H1 (cell line): ENCODE results near the gene TMEM131L. TPM values are rescaled to one million over a fixed set of nuclear protein-coding genes. Genes with fewer than 3 reads are reported as not detected.

Experiments used
- CTCF ChIA-PET: fragments of 300-600 bp; sonication (Branson Sonifier 250); formaldehyde crosslinking; loops from one replicate; lab custom pipeline; 2021; ENCODE audit not compliant: partially characterized antibody; lab: Charles Lee
- POLR2A ChIA-PET: fragments of 300-600 bp; sonication (Branson Sonifier 250); formaldehyde crosslinking; loops from one replicate; lab custom pipeline; 2021; ENCODE audit warnings: inconsistent platforms; ENCODE audit not compliant: partially characterized antibody; lab: Charles Lee
- DNase-seq, 2 experiments: peaks; one replicate each; pipeline versions ENCODE4 v3.0.0 to v3.0.0-alpha.2; 2010 to 2022; ENCODE audit warnings: low spot score in 2 of 2, low read depth in 1 of 2, mixed read lengths in 1 of 2
- FAIRE-seq: peaks from 2 replicates; lab custom pipeline; 2011; peaks lifted over from hg19 to GRCh38; lab: Jason Lieb, UNC
- H2AFZ ChIP-seq: 2 replicates; pipeline ENCODE4 v1.8.1; 2012; ENCODE audit warnings: low read length, inconsistent platforms
- H2AK5ac ChIP-seq: 2 replicates; pipeline ENCODE4 v1.6.1; 2013; ENCODE audit warnings: low read depth, low read length
- H2BK120ac ChIP-seq: replicated peaks from 2 replicates; pipeline ENCODE3; 2013; ENCODE audit warnings: low read depth, low read length, inconsistent platforms
- H2BK12ac ChIP-seq: 2 replicates; pipeline ENCODE4 v1.6.1; 2013; ENCODE audit warnings: low read depth, low read length
- H2BK15ac ChIP-seq: 2 replicates; pipeline ENCODE4 v1.6.1; 2013; ENCODE audit warnings: low read length
- H2BK20ac ChIP-seq: 2 replicates; pipeline ENCODE4 v1.6.1; 2013; ENCODE audit warnings: low read length
- H2BK5ac ChIP-seq: 2 replicates; pipeline ENCODE4 v1.6.1; 2013; ENCODE audit warnings: low read depth, low read length
- H3K14ac ChIP-seq: 2 replicates; pipeline ENCODE4 v1.6.1; 2013; ENCODE audit warnings: inconsistent platforms; ENCODE audit not compliant: insufficient read length
- H3K18ac ChIP-seq: 2 replicates; pipeline ENCODE4 v1.6.1; 2013; ENCODE audit warnings: low read length; ENCODE audit errors: extremely low read depth
- H3K23ac ChIP-seq: 2 replicates; pipeline ENCODE4 v1.6.1; 2013; ENCODE audit warnings: inconsistent platforms; ENCODE audit not compliant: insufficient read length
- H3K23me2 ChIP-seq: 2 replicates; pipeline ENCODE4 v1.6.1; 2013; ENCODE audit warnings: low read depth, low read length
- H3K27ac ChIP-seq: 2 replicates; pipeline ENCODE4 v1.6.1; 2011; ENCODE audit warnings: low read depth, low read length, inconsistent platforms
- H3K27me3 ChIP-seq, 4 experiments: replicated peaks in 1 of 4; 1 replicate in 1 of 4; 2 replicates in 3 of 4; pipeline versions ENCODE4 v1.6.1 to v1.8.1; 2011 to 2013; ENCODE audit warnings: low read length in 3 of 4, mild to moderate bottlenecking in 3 of 4, inconsistent platforms in 2 of 4, mixed read lengths in 2 of 4, moderate library complexity in 1 of 4; ENCODE audit not compliant: control insufficient read depth in 3 of 4, insufficient read depth in 3 of 4; ENCODE audit errors: extremely low read depth in 1 of 4
- H3K36me3 ChIP-seq, 4 experiments: 2 replicates each; pipeline versions ENCODE4 v1.6.1 to v1.8.1; 2011 to 2013; ENCODE audit warnings: mild to moderate bottlenecking in 4 of 4, low read length in 3 of 4, moderate library complexity in 2 of 4, control low read depth in 1 of 4, inconsistent platforms in 1 of 4; ENCODE audit not compliant: insufficient read depth in 4 of 4, control insufficient read depth in 2 of 4
- H3K4ac ChIP-seq: replicated peaks from 2 replicates; pipeline ENCODE3; 2013; ENCODE audit warnings: low read length, low read depth, mixed read lengths, inconsistent platforms; ENCODE audit not compliant: insufficient read length
- H3K4me1 ChIP-seq, 4 experiments: replicated peaks in 1 of 4; 1 replicate in 1 of 4; 2 replicates in 3 of 4; pipeline versions ENCODE4 v1.6.1 to v1.8.1; 2011 to 2013; ENCODE audit warnings: low read length in 3 of 4, inconsistent platforms in 2 of 4, mixed read lengths in 1 of 4; ENCODE audit not compliant: insufficient read depth in 4 of 4, control insufficient read depth in 3 of 4
- H3K4me2 ChIP-seq, 2 experiments: 2 replicates each; pipeline versions ENCODE4 v1.6.1 to v1.8.1; 2011 to 2013; ENCODE audit warnings: low read depth in 2 of 2, low read length in 2 of 2, control low read depth in 1 of 2, inconsistent platforms in 1 of 2, mild to moderate bottlenecking in 1 of 2; ENCODE audit not compliant: insufficient read depth in 1 of 2
- H3K4me3 ChIP-seq, 4 experiments: fragments of 200-600, 300-600 bp in 1 of 4; sonication (generic), shearing (Covaris generic), sonication (Bioruptor Twin) in 1 of 4; 2 replicates each; pipeline versions ENCODE4 v1.5.1 to v1.8.1; 2011 to 2016; ENCODE audit warnings: low read length in 4 of 4, low read depth in 3 of 4, control low read depth in 2 of 4, inconsistent platforms in 2 of 4, mild to moderate bottlenecking in 2 of 4, mixed read lengths in 1 of 4, moderate library complexity in 1 of 4; ENCODE audit not compliant: insufficient read depth in 2 of 4; ENCODE audit errors: extremely low read depth in 1 of 4
- H3K56ac ChIP-seq: replicated peaks from 2 replicates; pipeline ENCODE3; 2013; ENCODE audit warnings: low read depth, mild to moderate bottlenecking, mixed read lengths, low read length, inconsistent platforms; ENCODE audit not compliant: insufficient read length
- H3K79me1 ChIP-seq: 2 replicates; pipeline ENCODE4 v1.6.1; 2013; ENCODE audit warnings: low read depth, low read length, control low read depth
- H3K79me2 ChIP-seq, 2 experiments: 2 replicates each; pipeline versions ENCODE4 v1.6.1 to v1.8.1; 2012 to 2013; ENCODE audit warnings: low read length in 2 of 2, mild to moderate bottlenecking in 2 of 2, inconsistent platforms in 1 of 2; ENCODE audit not compliant: insufficient read depth in 2 of 2, control insufficient read depth in 1 of 2
- H3K9ac ChIP-seq, 4 experiments: replicated peaks in 1 of 4; 1 replicate in 1 of 4; 2 replicates in 3 of 4; pipeline versions ENCODE4 v1.6.1 to v1.8.1; 2011 to 2013; ENCODE audit warnings: low read depth in 3 of 4, low read length in 3 of 4, control low read depth in 2 of 4, mild to moderate bottlenecking in 2 of 4, moderate library complexity in 2 of 4, inconsistent platforms in 1 of 4; ENCODE audit errors: extremely low read depth in 1 of 4
- H3K9me3 ChIP-seq, 2 experiments: 2 replicates each; pipeline versions ENCODE4 v1.6.1 to v1.8.1; 2012 to 2013; ENCODE audit warnings: mild to moderate bottlenecking in 2 of 2, moderate library complexity in 2 of 2, control low read depth in 1 of 2, inconsistent platforms in 1 of 2, low read depth in 1 of 2, low read length in 1 of 2, mixed read lengths in 1 of 2; ENCODE audit not compliant: insufficient read depth in 2 of 2
- H4K20me1 ChIP-seq, 2 experiments: replicated peaks in 1 of 2; 2 replicates each; pipeline versions ENCODE3 to v1.8.1; 2011 to 2013; ENCODE audit warnings: inconsistent platforms in 2 of 2, low read length in 2 of 2, mild to moderate bottlenecking in 1 of 2; ENCODE audit not compliant: insufficient read depth in 2 of 2, control insufficient read depth in 1 of 2
- H4K5ac ChIP-seq: 2 replicates; pipeline ENCODE4 v1.6.1; 2013; ENCODE audit warnings: low read length, low read depth, mixed read lengths, inconsistent platforms; ENCODE audit not compliant: insufficient read length
- H4K8ac ChIP-seq: 2 replicates; pipeline ENCODE4 v1.8.0; 2013; ENCODE audit warnings: mild to moderate bottlenecking, moderate library complexity, low read length, inconsistent platforms; ENCODE audit not compliant: insufficient read depth; ENCODE audit errors: extremely low read depth
- H4K91ac ChIP-seq: replicated peaks from 2 replicates; pipeline ENCODE3; 2013; ENCODE audit warnings: low read length, mixed read lengths, inconsistent platforms; ENCODE audit not compliant: insufficient read length
- BACH1 ChIP-seq: IDR thresholded peaks from 2 replicates; pipeline ENCODE4 v1.6.1; 2012; ENCODE audit warnings: low read length, improper control_type of control experiment
- CBX5 ChIP-seq: fragments of 300-800, 300-1000 bp; sonication (generic); IDR thresholded peaks from 2 replicates; pipeline ENCODE4 v1.7.1; 2016; ENCODE audit warnings: antibody characterized with exemption, low read length, low read depth
- CHD1 ChIP-seq: IDR thresholded peaks from 2 replicates; pipeline ENCODE4 v1.6.1; 2012; ENCODE audit warnings: low read depth, low read length, improper control_type of control experiment
- EZH2 ChIP-seq: fragments of 200-600 bp; sonication (generic); IDR thresholded peaks from 2 replicates; pipeline ENCODE4 v1.7.1; 2012; ENCODE audit warnings: low read depth, mild to moderate bottlenecking, moderate library complexity, low read length, inconsistent platforms; ENCODE audit not compliant: severe bottlenecking
- NANOG ChIP-seq: IDR thresholded peaks from 2 replicates; pipeline ENCODE4 v1.6.1; 2011; ENCODE audit warnings: low read length, low read depth, mild to moderate bottlenecking, inconsistent platforms; ENCODE audit not compliant: insufficient read depth, poor library complexity, severe bottlenecking
- POU5F1 ChIP-seq: IDR thresholded peaks from 2 replicates; pipeline ENCODE4 v1.6.1; 2011; ENCODE audit warnings: low read depth, mild to moderate bottlenecking, low read length, moderate library complexity
- SAP30 ChIP-seq: fragments of 300-600 bp; sonication (generic); IDR thresholded peaks from 2 replicates; pipeline ENCODE4 v1.7.1; 2012; ENCODE audit warnings: low read length, moderate library complexity, mild to moderate bottlenecking, inconsistent platforms; ENCODE audit not compliant: insufficient read depth, insufficient replicate concordance
- SIN3A ChIP-seq, 2 experiments: IDR thresholded peaks in 1 of 2; conservative IDR thresholded peaks in 1 of 2; 2 replicates each; pipeline ENCODE4 v1.6.1; 2011 to 2012; ENCODE audit warnings: low read length in 2 of 2, improper control_type of control experiment in 1 of 2, low read depth in 1 of 2, mild to moderate bottlenecking in 1 of 2
- SIRT6 ChIP-seq: IDR thresholded peaks from one replicate; pipeline ENCODE4 v1.7.1; 2012; ENCODE audit warnings: low read length, inconsistent platforms
- SUZ12 ChIP-seq: fragments of 200-600 bp; sonication (generic); IDR thresholded peaks from 2 replicates; pipeline ENCODE4 v1.6.1; 2012; ENCODE audit warnings: mild to moderate bottlenecking, inconsistent platforms, low read length, moderate library complexity, mixed read lengths
- TAF1 ChIP-seq: IDR thresholded peaks from 2 replicates; pipeline ENCODE4 v1.6.1; 2011; ENCODE audit warnings: mild to moderate bottlenecking, low read depth, low read length
- TEAD4 ChIP-seq: IDR thresholded peaks from 2 replicates; pipeline ENCODE4 v1.6.1; 2012; ENCODE audit warnings: low read depth, low read length, inconsistent platforms, mixed read lengths
- WGBS, 2 experiments: shearing (Covaris generic) in 1 of 2; methylation state at CpG; one replicate each; pipeline versions ENCODE4 v1.1.6 to v1.1.7; 2013 to 2015; ENCODE audit warnings: low lambda C conversion rate in 2 of 2, mixed read lengths in 2 of 2, inconsistent platforms in 1 of 2, low coverage in 1 of 2, missing lambda C conversion rate in 1 of 2; ENCODE audit not compliant: insufficient replicate concordance in 2 of 2, insufficient coverage in 1 of 2, insufficient read length in 1 of 2; ENCODE audit errors: extremely low coverage in 1 of 2, missing lambda C conversion rate in 1 of 2; 5-methylcytosine and 5-hydroxymethylcytosine counted together
- polyA plus RNA-seq, 7 experiments: library from polyadenylated mRNA; depleted of rRNA in 3 of 7; stranded (reverse) in 5 of 7; unstranded in 2 of 7; fragments of >200 nt in 5 of 7; fragments of 200-250 nt in 2 of 7; gene quantifications; 1 replicate in 5 of 7; 2 replicates in 1 of 7; 4 replicates in 1 of 7; pipeline versions ENCODE4 v1.2.1 to v1.2.3, GENCODE V29; 2011 to 2013; ENCODE audit warnings: missing spikeins in 2 of 7, mixed read lengths in 2 of 7
- total RNA-seq: library from RNA; stranded (reverse); fragmentation: NEBNext Ultra II Directional; extraction: Animal tissue kit (Norgen Biotek cat#: 25700); gene quantifications from 2 replicates; pipeline ENCODE4 v1.2.1, GENCODE V29; 2021

TMEM131L gene
- total and polyA plus RNA-seq, 2 of the 8 experiments (the other 6 are each of a cell fraction or from before 2014, with no cell fraction given), result 14.3 to 26.1 TPM

DNA sequence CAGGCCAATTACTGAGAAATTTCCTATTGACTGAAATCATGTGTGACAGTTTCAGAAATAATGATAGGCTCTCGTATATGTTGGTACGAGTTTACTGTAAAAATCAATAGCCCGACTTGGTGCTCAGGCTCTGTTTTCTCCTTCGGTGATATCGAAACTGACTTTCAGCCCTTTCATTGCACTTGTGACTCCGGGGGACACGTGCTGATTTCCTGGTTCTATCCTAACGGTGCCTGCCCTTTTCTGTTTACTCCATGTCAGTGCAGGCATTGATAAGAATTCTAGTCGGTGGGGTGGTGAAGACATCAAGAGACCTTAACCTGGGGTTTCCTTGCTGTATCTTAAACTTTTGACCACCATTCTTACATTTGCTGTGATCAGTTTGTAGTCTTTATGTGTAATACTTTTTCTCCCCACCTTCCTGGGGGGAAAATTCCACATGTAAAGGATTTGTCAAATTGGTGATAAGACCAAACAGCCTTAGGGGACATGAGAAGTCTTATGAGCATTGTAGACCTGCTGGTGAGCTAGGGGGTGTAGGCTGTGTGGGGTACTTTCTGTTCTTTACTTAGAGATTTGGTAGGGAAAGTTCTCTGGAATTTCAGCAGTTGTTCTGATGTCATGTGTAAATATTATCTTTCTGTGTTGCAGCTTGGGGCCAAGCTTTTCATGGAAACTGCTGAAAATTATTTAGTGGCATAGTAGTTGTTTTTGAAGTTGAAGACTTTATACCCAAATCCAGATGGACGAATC lies 52.7 kb downstream of the TMEM131L start:
- Histone ChIP-seq H2AFZ (no peak overlapping the region), H4K91ac (no peak overlapping the region), H2BK20ac (no peak overlapping the region), H3K36me3 (no peaks in the 10 kb centered on the region), H2BK120ac (no peak overlapping the region), H2BK12ac (no peak overlapping the region), H3K23me2 (0 out of 2 replicates have a peak, but pooled peaks cover 2% of the 10 kb centered on the region), H4K8ac (no peak overlapping the region), H2BK5ac (no peak overlapping the region), H2BK15ac (no peak overlapping the region), H3K27me3 (no peaks in the 10 kb centered on the region), H4K5ac (no peak overlapping the region), H2AK5ac (no peak overlapping the region), H3K4me1 (peaks cover 0 to 13% (median 4%) of the 10 kb centered on the region in 4 experiments; a peak in 3 of 7 replicates), H3K4ac (no peak overlapping the region), H3K23ac (no peak overlapping the region), H3K18ac (no peak overlapping the region), H3K79me1 (no peaks in the 10 kb centered on the region), H3K9ac (no peak overlapping the region), H3K9me3 (no peaks in the 10 kb centered on the region), H3K56ac (no peak overlapping the region), H3K79me2 (peaks cover 0 to 10% of the 10 kb centered on the region in 2 experiments; a peak in 2 of 4 replicates), H3K4me3 (no peak overlapping the region), H3K14ac (no peak overlapping the region), H3K27ac (no peak overlapping the region), H4K20me1 (peaks cover 0 to 3% of the 10 kb centered on the region in 2 experiments), H3K4me2 (no peak overlapping the region)
- FAIRE-seq, result no peak
- 88% methylated on average over 10 of the region's 10 CpGs; no CpG with 5 or more reads in 1 of the 2 experiments for WGBS, 2 experiments
- CTCF ChIA-PET, result interaction anchor here (0.9 to 1.5 kb wide), 5 partner anchors 12 to 86 kb away, joined by 3 to 6 read pairs (median 3); no protein-coding TSS in a partner anchor
- DNase-seq, result no peak
- POLR2A ChIA-PET, result interaction anchor here (1.2 kb wide), 1 partner anchor 32 kb away, joined by 3 read pairs; no protein-coding TSS in a partner anchor
- TF ChIP-seq SUZ12 (no peak), NANOG (no peak), EZH2 (no peak), CBX5 (no peak), CHD1 (no peak), SIRT6 (no peak), POU5F1 (no peak), SAP30 (no peak), TAF1 (no peak), BACH1 (no peak), TEAD4 (no peak), SIN3A (conservative IDR thresholded peaks at IDR 0.05 in 1 of 2, IDR thresholded peaks at IDR 0.05 in 1 of 2; ENCODE audit: low read depth in 1 of 2, low read length in 2 of 2) (no peak)
